ENCODE results near the gene DSN1.
"Not testable (repeated sequence)": the region's sequence is repeated elsewhere in the genome, so short reads cannot be mapped to it uniquely, and the experiment has no call there.

The DSN1 gene

GRCh38 chr20:36804425-36804824 is 30.9 kb upstream of the DSN1 start:
- Mint-ChIP-seq H3K4me3 (no peak overlapping the region), H3K9me3 (no peaks in the 10 kb centered on the region), H3K27ac (no peak overlapping the region), H3K27me3 (no peaks in the 10 kb centered on the region), H3K4me1 (ENCODE audit: low read depth) (no peaks in the 10 kb centered on the region), H3K36me3 (ENCODE audit: low read depth) (peaks cover 11% of the 10 kb centered on the region)

- Mint-ChIP-seq H3K27me3 (no peaks in the 10 kb centered on the region), H3K36me3 (ENCODE audit: low read depth) (peaks cover 8% of the 10 kb centered on the region), H3K4me1 (ENCODE audit: low read depth) (no peaks in the 10 kb centered on the region)
These were observed 29.0 kb upstream of the DSN1 start for GRCh38 chr20:36802326-36803222.

GRCh38 chr20:36800410-36800809 is 26.8 kb upstream of the DSN1 start:
- no peaks in the 10 kb centered on the region for H3K27me3 Mint-ChIP-seq
- no peaks in the 10 kb centered on the region for H3K4me1 Mint-ChIP-seq (ENCODE audit: low read depth)
- no peak overlapping the region for H3K27ac Mint-ChIP-seq
- no peaks in the 10 kb centered on the region for H3K9me3 Mint-ChIP-seq
- H3K36me3 Mint-ChIP-seq (ENCODE audit: low read depth): peaks cover 8% of the 10 kb centered on the region
- no peak overlapping the region for H3K4me3 Mint-ChIP-seq

More at GRCh38 chr20:36802326-36803222, 29.0 kb upstream of the DSN1 start:
- H3K4me3 Mint-ChIP-seq: no peak overlapping the region
- no peak overlapping the region for H3K27ac Mint-ChIP-seq
- H3K9me3 Mint-ChIP-seq: no peaks in the 10 kb centered on the region

- H3K4me3 Mint-ChIP-seq; H3K27ac Mint-ChIP-seq; H3K4me1 Mint-ChIP-seq (ENCODE audit: low read depth); H3K36me3 Mint-ChIP-seq (ENCODE audit: low read depth); H3K9me3 Mint-ChIP-seq; H3K27me3 Mint-ChIP-seq: not testable (repeated sequence)
These were observed 25.8 kb upstream of the DSN1 start for GRCh38 chr20:36799313-36799712.

- H3K4me1 Mint-ChIP-seq (ENCODE audit: low read depth): no peaks in the 10 kb centered on the region
- H3K27ac Mint-ChIP-seq: no peak overlapping the region
- H3K9me3 Mint-ChIP-seq: no peaks in the 10 kb centered on the region
- peaks cover 3% of the 10 kb centered on the region for H3K36me3 Mint-ChIP-seq (ENCODE audit: low read depth)
- no peak overlapping the region for H3K4me3 Mint-ChIP-seq
- H3K27me3 Mint-ChIP-seq: no peaks in the 10 kb centered on the region
These were observed 23.3 kb upstream of the DSN1 start for GRCh38 chr20:36796875-36797274.

GRCh38 chr20:36796117-36796516 is 22.6 kb upstream of the DSN1 start:
- no peaks in the 10 kb centered on the region for H3K9me3 Mint-ChIP-seq
- no peak overlapping the region for H3K27ac Mint-ChIP-seq
- H3K36me3 Mint-ChIP-seq (ENCODE audit: low read depth): peaks cover 7% of the 10 kb centered on the region
- no peaks in the 10 kb centered on the region for H3K27me3 Mint-ChIP-seq
- no peaks in the 10 kb centered on the region for H3K4me1 Mint-ChIP-seq (ENCODE audit: low read depth)
- H3K4me3 Mint-ChIP-seq: no peak overlapping the region

- Mint-ChIP-seq H3K4me3 (no peak overlapping the region), H3K27me3 (no peaks in the 10 kb centered on the region), H3K4me1 (ENCODE audit: low read depth) (no peaks in the 10 kb centered on the region), H3K36me3 (ENCODE audit: low read depth) (peaks cover 5% of the 10 kb centered on the region), H3K9me3 (no peaks in the 10 kb centered on the region), H3K27ac (no peak overlapping the region)
These were observed 22.1 kb upstream of the DSN1 start for GRCh38 chr20:36795691-36796090.

- Mint-ChIP-seq H3K27ac (no peak overlapping the region), H3K9me3 (no peaks in the 10 kb centered on the region), H3K36me3 (ENCODE audit: low read depth) (peaks cover 5% of the 10 kb centered on the region)
These were observed 20.5 kb upstream of the DSN1 start for GRCh38 chr20:36794116-36794474.

GRCh38 chr20:36793294-36794115 is 19.9 kb upstream of the DSN1 start:
- Mint-ChIP-seq H3K9me3 (no peaks in the 10 kb centered on the region), H3K4me1 (ENCODE audit: low read depth) (no peaks in the 10 kb centered on the region), H3K4me3 (no peak overlapping the region), H3K27ac (no peak overlapping the region), H3K36me3 (ENCODE audit: low read depth) (peaks cover 5% of the 10 kb centered on the region), H3K27me3 (no peaks in the 10 kb centered on the region)

More at GRCh38 chr20:36794116-36794474, 20.5 kb upstream of the DSN1 start:
- Mint-ChIP-seq H3K4me3 (no peak overlapping the region), H3K27me3 (no peaks in the 10 kb centered on the region), H3K4me1 (ENCODE audit: low read depth) (no peaks in the 10 kb centered on the region)

GRCh38 chr20:36792422-36792821 is 18.9 kb upstream of the DSN1 start:
- H3K4me1 Mint-ChIP-seq (ENCODE audit: low read depth): no peaks in the 10 kb centered on the region
- H3K27ac Mint-ChIP-seq: no peak overlapping the region
- H3K36me3 Mint-ChIP-seq (ENCODE audit: low read depth): peaks cover 5% of the 10 kb centered on the region
- H3K27me3 Mint-ChIP-seq: no peaks in the 10 kb centered on the region
- H3K9me3 Mint-ChIP-seq: no peaks in the 10 kb centered on the region
- no peak overlapping the region for H3K4me3 Mint-ChIP-seq

GRCh38 chr20:36791862-36792261 is 18.3 kb upstream of the DSN1 start:
- Mint-ChIP-seq H3K4me3 (no peak overlapping the region), H3K27me3 (no peaks in the 10 kb centered on the region), H3K36me3 (ENCODE audit: low read depth) (peaks cover 5% of the 10 kb centered on the region), H3K4me1 (ENCODE audit: low read depth) (no peaks in the 10 kb centered on the region), H3K27ac (no peak overlapping the region), H3K9me3 (no peaks in the 10 kb centered on the region)

GRCh38 chr20:36786663-36787062 is 13.1 kb upstream of the DSN1 start:
- no peaks in the 10 kb centered on the region for H3K9me3 Mint-ChIP-seq
- H3K36me3 Mint-ChIP-seq (ENCODE audit: low read depth): peaks cover 3% of the 10 kb centered on the region
- no peak overlapping the region for H3K4me3 Mint-ChIP-seq
- no peaks in the 10 kb centered on the region for H3K27me3 Mint-ChIP-seq
- H3K27ac Mint-ChIP-seq: no peak overlapping the region
- no peaks in the 10 kb centered on the region for H3K4me1 Mint-ChIP-seq (ENCODE audit: low read depth)

GRCh38 chr20:36786246-36786645 is 12.7 kb upstream of the DSN1 start:
- Mint-ChIP-seq H3K9me3 (no peaks in the 10 kb centered on the region), H3K4me1 (ENCODE audit: low read depth) (no peaks in the 10 kb centered on the region), H3K36me3 (ENCODE audit: low read depth) (no peaks in the 10 kb centered on the region), H3K27ac (no peak overlapping the region), H3K4me3 (no peak overlapping the region), H3K27me3 (no peaks in the 10 kb centered on the region)

GRCh38 chr20:36785308-36785707 is 11.7 kb upstream of the DSN1 start:
- Mint-ChIP-seq H3K9me3 (no peaks in the 10 kb centered on the region), H3K4me1 (ENCODE audit: low read depth) (no peaks in the 10 kb centered on the region), H3K4me3 (no peak overlapping the region), H3K36me3 (ENCODE audit: low read depth) (no peaks in the 10 kb centered on the region), H3K27me3 (no peaks in the 10 kb centered on the region), H3K27ac (no peak overlapping the region)

- no peaks in the 10 kb centered on the region for H3K27me3 Mint-ChIP-seq
- no peaks in the 10 kb centered on the region for H3K36me3 Mint-ChIP-seq (ENCODE audit: low read depth)
- no peaks in the 10 kb centered on the region for H3K9me3 Mint-ChIP-seq
- no peak overlapping the region for H3K27ac Mint-ChIP-seq
- H3K4me3 Mint-ChIP-seq: no peak overlapping the region
- H3K4me1 Mint-ChIP-seq (ENCODE audit: low read depth): no peaks in the 10 kb centered on the region
These were observed 11.3 kb upstream of the DSN1 start for GRCh38 chr20:36784900-36785299.

All from stimulated activated naive CD8-positive, alpha-beta T cell treated with anti-CD3 and anti-CD28 coated beads, Interleukin-15, Interleukin-2, amounts not matched to agents 100 ng/mL and 50 ng/mL, for 24 hours (primary cell).